Sigmoid colon (tissue), 7 donors: ENCODE data around the gene TTC33. TPM values are rescaled to one million over a fixed set of nuclear protein-coding genes. Genes with fewer than 3 reads are reported as not detected.

Source experiments
- DNase-seq: peaks from one replicate; pipeline ENCODE4 v3.0.0-alpha.2; 2019
- H3K27ac ChIP-seq, 4 donors: fragments of 200-600 bp; sonication (generic); one replicate each; pipeline ENCODE4 v1.5.1; 2016 to 2019; ENCODE audit warnings: mild to moderate bottlenecking in 1 of 4
- H3K27me3 ChIP-seq, 3 donors: fragments of 200-600 bp; sonication (generic); one replicate each; pipeline ENCODE4 v1.5.1; 2019; ENCODE audit warnings: mild to moderate bottlenecking in 1 of 3
- H3K36me3 ChIP-seq, 4 donors: fragments of 200-600 bp; sonication (generic); one replicate each; pipeline ENCODE4 v1.5.1; 2016 to 2019
- H3K4me1 ChIP-seq, 4 donors: fragments of 200-600 bp; sonication (generic); one replicate each; pipeline ENCODE4 v1.5.1; 2017 to 2019
- H3K4me3 ChIP-seq, 4 donors: fragments of 200-600 bp; sonication (generic); one replicate each; pipeline ENCODE4 v1.5.1; 2017 to 2019; ENCODE audit warnings: mild to moderate bottlenecking in 2 of 4, moderate library complexity in 1 of 4
- H3K9me3 ChIP-seq, 4 donors: fragments of 200-600 bp in 3 of 4; sonication (generic) in 3 of 4; one replicate each; pipeline versions ENCODE4 v1.5.1 to v1.6.1; 2013 to 2019
- EP300 ChIP-seq, 4 donors: sonication (generic); formaldehyde crosslinking; IDR thresholded peaks; one replicate each; pipeline ENCODE4 v1.6.1; 2017; ENCODE audit warnings: antibody characterized with exemption in 4 of 4
- POLR2A ChIP-seq, 2 donors: fragments of 450-650 bp; IDR thresholded peaks; one replicate each; pipeline ENCODE4 v1.6.1; 2016; ENCODE audit warnings: antibody characterized with exemption in 2 of 2, mild to moderate bottlenecking in 2 of 2, moderate library complexity in 2 of 2
- POLR2AphosphoS5 ChIP-seq, 4 donors: sonication (generic); formaldehyde crosslinking; IDR thresholded peaks; one replicate each; pipeline ENCODE4 v1.6.1; 2017; ENCODE audit warnings: antibody characterized with exemption in 4 of 4
- WGBS, 2 donors: extraction: QIAGEN DNeasy Blood & Tissue Kit; methylation state at CpG; one replicate each; pipeline ENCODE4 v1.1.7; 2013; 5-methylcytosine and 5-hydroxymethylcytosine counted together
- intact Hi-C: fragments of 100-400 bp; cut with DNase I; formaldehyde crosslinking; loops from one replicate; pipeline ENCODE4 v1.15.1; 2023
- polyA plus RNA-seq, 3 donors: library from polyadenylated mRNA; stranded (reverse); fragments of 200-250 nt; gene quantifications; one replicate each; pipeline ENCODE4 v1.2.3, GENCODE V29; 2013
- total RNA-seq, 4 donors: library from RNA; depleted of rRNA; stranded (reverse); fragments of >200 nt; gene quantifications; one replicate each; pipeline ENCODE4 v1.1.0, GENCODE V29; 2016
- TF ChIP-seq, protein P1 (sequence below), 4 experiments: fragments of 450-650 bp in 3 of 4; fragments of 200-600 bp in 1 of 4; IDR thresholded peaks; one replicate each; pipeline ENCODE4 v1.5.1; 2016 to 2019; ENCODE audit warnings: antibody characterized with exemption in 4 of 4, mild to moderate bottlenecking in 3 of 4, moderate library complexity in 2 of 4
- donor health status: healthy with polysubstance abuse.
- donor health status: Bipolar disorder and iron deficiency.
- donor health status: healthy.

Gene TTC33
- total and polyA plus RNA-seq, 7 donors, result 6.6 to 33.2 (median 18.0) TPM

DNA sequence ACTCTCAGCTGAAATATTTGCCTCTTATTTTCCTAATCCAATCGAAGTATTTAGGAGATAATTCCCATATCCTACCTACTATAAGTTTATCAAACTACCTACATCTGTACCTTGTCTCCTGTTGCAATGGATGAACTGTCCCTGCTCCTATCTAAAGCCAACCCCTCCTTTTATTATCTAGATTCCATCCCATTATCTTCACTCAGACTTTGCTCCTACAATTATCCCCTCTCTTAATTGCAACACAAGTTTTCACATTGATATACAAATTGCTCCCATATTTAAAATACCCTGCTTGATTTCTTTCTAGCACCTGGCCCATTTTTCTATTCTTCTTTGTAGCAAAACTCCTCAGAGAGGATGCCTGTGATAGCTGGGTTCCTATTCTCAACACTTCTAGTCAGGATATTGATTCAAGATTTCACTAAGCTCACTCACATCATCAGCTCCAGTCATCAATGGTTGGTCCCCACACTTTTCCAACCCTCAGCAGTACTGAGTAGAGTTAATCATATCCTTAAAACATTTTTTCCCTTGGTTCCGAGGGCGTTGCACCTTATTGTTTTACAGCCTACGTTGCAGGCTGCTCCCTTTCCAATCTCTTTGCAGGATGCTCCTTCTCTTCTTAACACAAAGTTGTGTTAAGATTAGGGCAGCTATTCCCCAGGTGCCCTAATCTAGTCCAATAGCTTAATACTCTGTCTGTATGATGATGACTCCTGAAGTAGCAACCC is 253.9 kb downstream of the TTC33 start:
- TF ChIP-seq, protein P1, sequence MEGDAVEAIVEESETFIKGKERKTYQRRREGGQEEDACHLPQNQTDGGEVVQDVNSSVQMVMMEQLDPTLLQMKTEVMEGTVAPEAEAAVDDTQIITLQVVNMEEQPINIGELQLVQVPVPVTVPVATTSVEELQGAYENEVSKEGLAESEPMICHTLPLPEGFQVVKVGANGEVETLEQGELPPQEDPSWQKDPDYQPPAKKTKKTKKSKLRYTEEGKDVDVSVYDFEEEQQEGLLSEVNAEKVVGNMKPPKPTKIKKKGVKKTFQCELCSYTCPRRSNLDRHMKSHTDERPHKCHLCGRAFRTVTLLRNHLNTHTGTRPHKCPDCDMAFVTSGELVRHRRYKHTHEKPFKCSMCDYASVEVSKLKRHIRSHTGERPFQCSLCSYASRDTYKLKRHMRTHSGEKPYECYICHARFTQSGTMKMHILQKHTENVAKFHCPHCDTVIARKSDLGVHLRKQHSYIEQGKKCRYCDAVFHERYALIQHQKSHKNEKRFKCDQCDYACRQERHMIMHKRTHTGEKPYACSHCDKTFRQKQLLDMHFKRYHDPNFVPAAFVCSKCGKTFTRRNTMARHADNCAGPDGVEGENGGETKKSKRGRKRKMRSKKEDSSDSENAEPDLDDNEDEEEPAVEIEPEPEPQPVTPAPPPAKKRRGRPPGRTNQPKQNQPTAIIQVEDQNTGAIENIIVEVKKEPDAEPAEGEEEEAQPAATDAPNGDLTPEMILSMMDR (IDR thresholded peaks at IDR 0.05), result no peak
- TF ChIP-seq POLR2A (IDR thresholded peaks at IDR 0.05) (no peak), POLR2AphosphoS5 (IDR thresholded peaks at IDR 0.05) (no peak), EP300 (IDR thresholded peaks at IDR 0.05) (no peak)
- Histone ChIP-seq H3K4me1 (no peaks in the 10 kb centered on the region), H3K4me3 (no peak overlapping the region), H3K36me3 (no peaks in the 10 kb centered on the region), H3K27ac (no peak overlapping the region), H3K27me3 (no peaks in the 10 kb centered on the region), H3K9me3 (no peaks in the 10 kb centered on the region)
- intact Hi-C loops, result no loop called here
- no peak for DNase-seq
- WGBS, 2 donors, result 42 to 77% methylated on average over 4 of the region's 4 CpGs

DNA sequence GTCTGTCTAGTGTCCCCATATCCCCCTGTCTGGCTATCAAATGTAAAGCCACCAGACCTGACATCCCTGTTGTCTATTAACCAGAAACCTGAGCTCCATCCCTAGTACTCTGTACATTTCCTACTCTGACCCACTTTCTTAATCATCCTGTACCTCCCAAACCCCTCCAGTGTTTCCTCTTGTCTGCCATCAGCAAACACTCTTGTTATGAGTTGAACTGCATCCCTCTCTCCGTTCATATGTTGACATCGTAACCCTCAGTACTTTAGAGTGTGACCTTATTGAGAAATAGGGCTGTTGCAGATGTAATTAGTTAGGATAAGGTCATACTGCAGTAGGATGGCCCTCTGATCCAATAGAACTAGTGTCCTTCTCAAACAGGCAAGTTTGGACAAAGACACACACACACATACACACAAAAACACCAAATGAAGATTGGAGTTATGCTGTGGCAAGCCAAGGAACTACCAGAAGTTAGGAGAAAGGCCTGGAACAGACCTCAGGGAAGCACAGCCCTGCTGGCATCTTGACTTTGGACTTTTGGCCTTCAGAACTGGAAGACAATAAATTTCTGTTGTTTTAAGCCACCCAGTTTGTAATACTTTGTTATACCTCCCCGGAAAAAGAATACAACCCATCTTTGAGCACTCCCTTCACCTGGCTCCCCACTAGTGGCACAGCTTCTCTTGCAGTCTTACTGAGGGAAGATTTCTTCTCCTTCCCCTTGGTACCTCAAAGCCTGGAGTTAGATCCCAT is 256.1 kb downstream of the TTC33 start:
- WGBS, 2 donors, result 40 to 74% methylated on average over 3 of the region's 3 CpGs
- intact Hi-C loops, result no loop called here

DNA sequence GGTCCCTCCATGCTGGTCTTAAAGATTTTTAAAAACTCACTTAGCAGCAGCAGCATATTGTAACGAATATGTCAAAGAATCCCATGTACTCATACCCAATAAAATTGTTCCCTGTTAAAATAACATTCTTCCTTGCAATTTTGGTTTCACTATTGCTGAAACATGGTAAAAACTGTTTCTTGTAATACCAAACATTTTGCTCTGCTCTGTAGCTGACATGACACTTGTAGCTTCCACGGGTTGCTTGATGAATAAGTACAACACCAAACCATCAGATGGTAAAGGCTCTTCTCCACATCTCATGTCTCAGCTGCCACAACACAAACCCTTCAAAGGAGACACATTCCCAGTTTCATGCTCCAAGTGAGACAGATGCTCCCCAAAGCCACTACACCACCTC is 256.8 kb downstream of the TTC33 start:
- Histone ChIP-seq H3K27me3 (no peaks in the 10 kb centered on the region), H3K27ac (no peak overlapping the region), H3K36me3 (no peaks in the 10 kb centered on the region), H3K9me3 (no peaks in the 10 kb centered on the region), H3K4me3 (no peak overlapping the region), H3K4me1 (no peaks in the 10 kb centered on the region)
- intact Hi-C loops, result no loop called here
- no peak for TF ChIP-seq EP300 (IDR thresholded peaks at IDR 0.05)
- TF ChIP-seq POLR2AphosphoS5 (IDR thresholded peaks at IDR 0.05), result no peak
- TF ChIP-seq, protein P1 (IDR thresholded peaks at IDR 0.05), result no peak
- TF ChIP-seq POLR2A (IDR thresholded peaks at IDR 0.05), result no peak
- 75% methylated on average over 2 of the region's 2 CpGs for WGBS, 2 donors
- DNase-seq, result no peak

More for the DNA sequence above, 256.1 kb downstream of the TTC33 start:
- no peaks in the 10 kb centered on the region for H3K27me3 ChIP-seq
- TF ChIP-seq EP300 (IDR thresholded peaks at IDR 0.05), result no peak
- no peak for TF ChIP-seq POLR2A (IDR thresholded peaks at IDR 0.05)
- TF ChIP-seq, protein P1 (IDR thresholded peaks at IDR 0.05), result no peak
- TF ChIP-seq POLR2AphosphoS5 (IDR thresholded peaks at IDR 0.05), result no peak
- H3K27ac ChIP-seq, result no peak overlapping the region
- H3K4me3 ChIP-seq, result no peak overlapping the region
- no peaks in the 10 kb centered on the region for H3K9me3 ChIP-seq
- H3K36me3 ChIP-seq, result no peaks in the 10 kb centered on the region
- no peak for DNase-seq
- H3K4me1 ChIP-seq, result no peaks in the 10 kb centered on the region

DNA sequence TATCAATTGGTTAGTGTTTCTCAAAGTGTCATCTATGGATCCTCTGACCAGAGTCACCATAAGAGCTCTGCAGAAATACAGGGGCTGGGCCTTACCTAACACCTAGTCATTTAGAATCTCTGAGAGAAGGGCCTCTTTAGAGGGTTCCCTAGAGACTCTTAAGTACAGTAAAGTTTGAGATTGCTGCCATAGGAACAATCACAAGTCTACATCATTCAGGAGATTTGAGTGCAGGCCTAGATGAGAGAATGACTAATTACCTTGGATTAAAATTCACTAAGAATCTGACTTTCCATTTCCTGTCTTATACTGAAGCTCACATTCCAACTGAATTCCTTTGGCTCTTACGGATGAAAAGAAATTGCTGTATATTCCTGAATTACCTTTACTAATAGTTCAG is 258.2 kb downstream of the TTC33 start:
- TF ChIP-seq, protein P1 (IDR thresholded peaks at IDR 0.05), result no peak
- TF ChIP-seq POLR2AphosphoS5 (IDR thresholded peaks at IDR 0.05), result no peak
- no peak for TF ChIP-seq EP300 (IDR thresholded peaks at IDR 0.05)
- TF ChIP-seq POLR2A (IDR thresholded peaks at IDR 0.05), result no peak
- intact Hi-C loops, result no loop called here
- H3K9me3 ChIP-seq, result no peaks in the 10 kb centered on the region
- no peaks in the 10 kb centered on the region for H3K4me1 ChIP-seq
- H3K36me3 ChIP-seq, result no peaks in the 10 kb centered on the region
- H3K27ac ChIP-seq, result no peak overlapping the region
- no peaks in the 10 kb centered on the region for H3K27me3 ChIP-seq
- no peak for DNase-seq
- WGBS, 2 donors, result 90 to 97% methylated on average over 1 of the region's 1 CpG
- H3K4me3 ChIP-seq, result no peak overlapping the region
